Right atrium auricular region (tissue), 2 donors: Measurements from ENCODE around the gene SLC6A9. TPM values are rescaled to one million over a fixed set of nuclear protein-coding genes. Genes with fewer than 3 reads are reported as not detected.

Experiments used
- DNase-seq: peaks from one replicate; pipeline ENCODE4 v3.0.0-alpha.2; 2019; ENCODE audit warnings: low spot score
- H3K27ac ChIP-seq, 2 donors: fragments of 200-600 bp; sonication (generic); 1 replicate in 1 of 2; 2 replicates in 1 of 2; pipeline ENCODE4 v1.5.1; 2016 to 2019
- H3K27me3 ChIP-seq, 2 donors: fragments of 200-600 bp; sonication (generic); one replicate each; pipeline versions ENCODE4 v1.5.1 to v1.6.0; 2017 to 2019
- H3K36me3 ChIP-seq: fragments of 200-600 bp; sonication (generic); one replicate; pipeline ENCODE4 v1.5.1; 2016
- H3K4me1 ChIP-seq, 2 donors: fragments of 200-600 bp; sonication (generic); one replicate each; pipeline versions ENCODE4 v1.5.1 to v1.6.0; 2017 to 2019
- H3K4me3 ChIP-seq, 2 donors: fragments of 200-600 bp; sonication (generic); 1 replicate in 1 of 2; 2 replicates in 1 of 2; pipeline ENCODE4 v1.5.1; 2017 to 2019; ENCODE audit warnings: mild to moderate bottlenecking in 1 of 2, moderate library complexity in 1 of 2
- H3K9me3 ChIP-seq, 2 donors: fragments of 200-600 bp; sonication (generic); one replicate each; pipeline ENCODE4 v1.5.1; 2019
- total RNA-seq, 2 donors: library from RNA; depleted of rRNA; stranded (reverse); fragments of >200 nt; gene quantifications; one replicate each; pipeline ENCODE4 v1.1.0, GENCODE V29; 2016
- TF ChIP-seq, protein P1 (sequence below), 2 donors: fragments of 200-600 bp; sonication (generic); IDR thresholded peaks; one replicate each; pipeline ENCODE4 v1.5.1; 2019; ENCODE audit warnings: antibody characterized with exemption in 2 of 2

The SLC6A9 gene
- total RNA-seq, 2 donors from 2014 or later = 1.0 to 1.6 TPM

DNA sequence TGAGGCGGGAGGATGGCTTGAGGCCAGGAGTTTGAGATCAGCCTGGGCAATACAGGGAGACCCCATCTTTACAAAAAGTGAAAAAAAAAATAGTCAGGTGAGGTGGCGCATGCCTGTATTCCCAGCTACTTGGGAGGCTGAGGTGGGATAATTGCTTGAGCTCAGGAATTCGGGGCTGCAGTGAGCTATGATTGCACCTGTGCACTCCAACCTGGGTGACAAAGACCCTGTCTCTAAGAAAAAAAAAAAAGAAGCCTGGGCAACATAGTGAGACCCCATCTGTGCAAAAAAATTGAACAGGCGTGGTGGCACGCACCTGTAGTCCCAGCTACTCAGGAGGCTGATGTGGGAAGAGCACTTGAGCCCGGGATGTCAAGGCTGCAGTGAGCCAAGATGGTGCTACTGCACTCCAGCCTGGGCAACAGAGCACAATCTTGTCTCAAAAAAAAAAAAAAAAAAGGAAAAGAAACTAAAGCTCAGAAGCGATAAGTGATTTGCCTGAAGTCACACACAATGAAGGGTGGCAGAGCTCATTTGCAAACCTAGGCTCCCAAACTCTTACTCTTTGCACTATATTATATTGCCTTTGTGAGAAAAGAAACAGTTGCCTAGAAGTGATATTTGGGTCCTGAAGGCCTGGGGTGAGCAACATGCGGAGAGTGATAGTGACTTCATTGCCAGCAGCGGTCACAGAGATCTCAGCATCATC, 37.9 kb downstream of the SLC6A9 start:
- H3K4me3 ChIP-seq = no peak overlapping the region
- H3K9me3 ChIP-seq = no peaks in the 10 kb centered on the region
- no peaks in the 10 kb centered on the region for H3K36me3 ChIP-seq
- H3K27ac ChIP-seq = no peak overlapping the region
- H3K27me3 ChIP-seq = no peaks in the 10 kb centered on the region
- TF ChIP-seq, protein P1, sequence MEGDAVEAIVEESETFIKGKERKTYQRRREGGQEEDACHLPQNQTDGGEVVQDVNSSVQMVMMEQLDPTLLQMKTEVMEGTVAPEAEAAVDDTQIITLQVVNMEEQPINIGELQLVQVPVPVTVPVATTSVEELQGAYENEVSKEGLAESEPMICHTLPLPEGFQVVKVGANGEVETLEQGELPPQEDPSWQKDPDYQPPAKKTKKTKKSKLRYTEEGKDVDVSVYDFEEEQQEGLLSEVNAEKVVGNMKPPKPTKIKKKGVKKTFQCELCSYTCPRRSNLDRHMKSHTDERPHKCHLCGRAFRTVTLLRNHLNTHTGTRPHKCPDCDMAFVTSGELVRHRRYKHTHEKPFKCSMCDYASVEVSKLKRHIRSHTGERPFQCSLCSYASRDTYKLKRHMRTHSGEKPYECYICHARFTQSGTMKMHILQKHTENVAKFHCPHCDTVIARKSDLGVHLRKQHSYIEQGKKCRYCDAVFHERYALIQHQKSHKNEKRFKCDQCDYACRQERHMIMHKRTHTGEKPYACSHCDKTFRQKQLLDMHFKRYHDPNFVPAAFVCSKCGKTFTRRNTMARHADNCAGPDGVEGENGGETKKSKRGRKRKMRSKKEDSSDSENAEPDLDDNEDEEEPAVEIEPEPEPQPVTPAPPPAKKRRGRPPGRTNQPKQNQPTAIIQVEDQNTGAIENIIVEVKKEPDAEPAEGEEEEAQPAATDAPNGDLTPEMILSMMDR (IDR thresholded peaks at IDR 0.05) = no peak
- DNase-seq = no peak
- peaks cover 0 to 19% of the 10 kb centered on the region in 2 donors for H3K4me1 ChIP-seq

- no peaks in the 10 kb centered on the region for H3K36me3 ChIP-seq
- TF ChIP-seq, protein P1 (IDR thresholded peaks at IDR 0.05) = no peak
- H3K9me3 ChIP-seq = no peaks in the 10 kb centered on the region
- no peaks in the 10 kb centered on the region for H3K27me3 ChIP-seq
- peak overlapping the region in 1 of 2 donors; percentile 50 for H3K27ac ChIP-seq
- no peak for DNase-seq
- H3K4me1 ChIP-seq = peaks cover 0 to 19% of the 10 kb centered on the region in 2 donors
- peak overlapping the region; percentile 54 to 65 for H3K4me3 ChIP-seq
These were observed 38.8 kb downstream of the SLC6A9 start for GRCh38 chr1:43992232-43992995.

DNA sequence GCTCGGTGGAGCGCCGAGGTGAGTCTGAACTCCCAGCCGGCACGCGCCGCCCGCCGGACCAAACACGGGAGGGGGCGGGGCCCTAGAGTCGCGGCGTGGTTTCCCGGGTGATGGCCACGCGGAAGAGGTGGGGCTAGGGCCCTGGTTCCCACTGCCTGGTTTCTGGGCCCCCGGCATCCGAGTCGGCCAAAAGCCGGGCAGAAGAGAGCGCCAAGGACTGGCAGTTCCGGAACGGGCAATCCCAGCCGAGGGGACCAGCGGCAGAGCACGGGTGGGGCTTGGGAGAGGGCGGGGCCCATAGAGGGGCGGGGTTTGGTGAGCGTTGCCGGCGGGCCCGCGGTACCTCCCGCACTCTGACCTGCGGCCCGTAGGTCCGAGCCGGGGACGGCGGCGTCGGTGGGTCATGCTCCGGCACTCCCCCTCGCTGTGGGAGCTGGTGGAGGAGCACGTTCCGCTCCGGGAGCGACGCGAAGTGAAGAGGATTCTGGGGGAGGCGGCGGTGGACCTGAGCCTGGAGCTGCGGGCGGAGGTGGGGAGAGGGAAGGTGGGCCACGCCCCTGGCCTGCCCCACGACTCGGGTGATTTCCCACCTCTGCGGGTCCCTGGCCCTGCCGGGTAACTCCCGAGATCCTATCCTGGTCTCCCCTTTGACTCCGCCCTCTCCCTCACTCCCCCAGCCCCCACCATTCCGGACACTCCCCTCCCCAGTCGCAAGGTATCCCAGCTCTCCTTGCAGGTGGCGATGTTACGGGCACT, 39.6 kb downstream of the SLC6A9 start, which contains the start of gene CCDC24:
TSS of gene CCDC24 (plus strand) at position 124 of the 756 bp plus-strand sequence. CDS start at position 404, 280 bp downstream.
- peak within 1 kb of the TSS; percentile 50 to 74 for H3K27ac ChIP-seq
- TF ChIP-seq, protein P1 (IDR thresholded peaks at IDR 0.05) = no peak
- H3K36me3 ChIP-seq = no peaks in the 10 kb centered on the region
- H3K4me1 ChIP-seq = peaks cover 0 to 17% of the 10 kb centered on the region in 2 donors
- H3K4me3 ChIP-seq = peak within 1 kb of the TSS; percentile 54 to 65
- no peaks in the 10 kb centered on the region for H3K9me3 ChIP-seq
- H3K27me3 ChIP-seq = no peaks in the 10 kb centered on the region
- peak; percentile 86 for DNase-seq

DNA sequence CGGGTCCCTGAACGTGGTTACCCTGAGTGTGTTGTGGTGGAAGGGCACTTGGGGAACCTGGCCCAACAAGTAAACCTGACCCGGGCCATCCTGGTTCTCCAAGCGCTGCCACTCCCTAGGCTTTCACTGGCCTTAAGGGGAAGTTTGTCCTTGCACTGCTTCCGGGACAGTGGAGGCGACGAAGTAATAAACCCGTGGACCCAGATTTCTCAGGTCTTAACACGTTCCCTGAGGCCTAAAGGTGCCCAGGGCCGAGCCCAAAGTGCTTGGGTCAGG, 40.1 kb downstream of the SLC6A9 start:
- Histone ChIP-seq H3K9me3 (no peaks in the 10 kb centered on the region), H3K36me3 (no peaks in the 10 kb centered on the region), H3K4me1 (peaks cover 0 to 15% of the 10 kb centered on the region in 2 donors), H3K27me3 (no peaks in the 10 kb centered on the region), H3K27ac (peak overlapping the region; percentile 50 to 74), H3K4me3 (peak overlapping the region; percentile 54 to 65)
- TF ChIP-seq, protein P1 (IDR thresholded peaks at IDR 0.05) = no peak
- DNase-seq = no peak

DNA sequence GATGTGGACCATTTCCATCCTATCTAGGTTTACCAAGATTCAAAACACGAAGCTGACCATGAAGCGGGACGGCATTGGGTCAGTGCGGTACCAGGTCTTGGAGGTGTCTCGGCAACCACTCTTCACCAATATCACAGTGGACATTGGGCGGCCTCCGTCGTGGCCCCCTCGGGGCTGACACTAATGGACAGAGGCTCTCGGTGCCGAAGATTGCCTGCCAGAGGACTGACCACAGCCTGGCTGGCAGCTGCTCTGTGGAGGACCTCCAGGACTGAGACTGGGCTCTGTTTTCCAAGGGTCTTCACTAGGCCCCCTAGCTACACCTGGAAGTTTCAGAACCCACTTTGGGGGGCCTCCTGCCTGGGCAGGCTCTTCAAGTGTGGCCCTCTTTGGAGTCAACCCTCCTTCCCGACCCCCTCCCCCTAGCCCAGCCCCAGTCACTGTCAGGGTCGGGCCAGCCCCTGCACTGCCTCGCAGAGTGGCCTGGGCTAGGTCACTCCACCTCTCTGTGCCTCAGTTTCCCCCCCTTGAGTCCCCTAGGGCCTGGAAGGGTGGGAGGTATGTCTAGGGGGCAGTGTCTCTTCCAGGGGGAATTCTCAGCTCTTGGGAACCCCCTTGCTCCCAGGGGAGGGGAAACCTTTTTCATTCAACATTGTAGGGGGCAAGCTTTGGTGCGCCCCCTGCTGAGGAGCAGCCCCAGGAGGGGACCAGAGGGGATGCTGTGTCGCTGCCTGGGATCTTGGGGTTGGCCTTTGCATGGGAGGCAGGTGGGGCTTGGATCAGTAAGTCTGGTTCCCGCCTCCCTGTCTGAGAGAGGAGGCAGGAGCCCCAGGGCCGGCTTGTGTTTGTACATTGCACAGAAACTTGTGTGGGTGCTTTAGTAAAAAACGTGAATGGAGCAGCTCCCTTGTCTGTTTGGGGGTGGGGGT, 40.7 kb downstream of the SLC6A9 start:
- Histone ChIP-seq H3K27me3 (no peaks in the 10 kb centered on the region), H3K9me3 (no peaks in the 10 kb centered on the region), H3K4me3 (peak overlapping the region; percentile 54 to 65), H3K36me3 (peaks cover 3% of the 10 kb centered on the region), H3K27ac (peak overlapping the region; percentile 50 to 74), H3K4me1 (peaks cover 0 to 15% of the 10 kb centered on the region in 2 donors)
- no peak for DNase-seq
- TF ChIP-seq, protein P1 (IDR thresholded peaks at IDR 0.05) = no peak
